Stimulated activated CD4-positive, alpha-beta T cell treated with anti-CD3 and anti-CD28 coated beads, Interleukin-15, amount 100 ng/mL, for 48 hours (primary cell): ENCODE results near the gene TOR1A.

Source experiments
- DNase-seq, 2 donors: peaks; one replicate each; pipeline ENCODE4 v3.0.0-alpha.2; 2020; ENCODE audit warnings: low read depth in 2 of 2

The TOR1A gene

DNA sequence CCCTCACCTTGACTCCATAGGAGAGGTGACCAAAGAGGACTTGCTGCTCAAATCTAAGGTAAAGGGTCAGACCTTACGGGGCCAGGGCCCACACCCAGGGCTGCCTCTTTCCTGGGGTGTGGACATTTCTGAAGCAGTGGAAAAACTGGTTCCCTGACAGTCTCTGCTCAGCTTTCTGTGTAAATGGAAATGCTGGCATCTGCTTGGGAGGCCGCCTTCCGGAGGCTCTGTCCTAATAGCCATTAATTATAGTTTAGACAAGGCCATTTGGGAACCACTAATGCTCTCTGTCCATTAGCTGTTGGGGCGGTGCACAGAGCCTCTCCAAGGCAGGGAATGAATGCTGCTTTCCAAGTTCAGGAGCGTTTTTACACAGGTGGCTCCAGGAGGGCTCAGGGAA lies 28.6 kb upstream of the TOR1A start:
- DNase-seq, result no peak

- DNase-seq, result no peak
Measured at GRCh38 chr9:129851821-129852220, 27.9 kb upstream of the TOR1A start.

- no peak for DNase-seq
Measured at GRCh38 chr9:129850821-129851550, 27.1 kb upstream of the TOR1A start.

GRCh38 chr9:129849901-129850300 lies 26.0 kb upstream of the TOR1A start:
- no peak for DNase-seq

GRCh38 chr9:129848712-129849441 lies 24.9 kb upstream of the TOR1A start:
- no peak for DNase-seq

GRCh38 chr9:129845373-129845772 lies 21.4 kb upstream of the TOR1A start:
- no peak for DNase-seq

GRCh38 chr9:129841071-129841470 lies 17.1 kb upstream of the TOR1A start:
- DNase-seq, result no peak

- no peak for DNase-seq
Measured at GRCh38 chr9:129840034-129840433, 16.1 kb upstream of the TOR1A start.

GRCh38 chr9:129839324-129840023 lies 15.5 kb upstream of the TOR1A start:
- no peak for DNase-seq

GRCh38 chr9:129838707-129839259 lies 14.8 kb upstream of the TOR1A start:
- peak; percentile 38 to 42 for DNase-seq

GRCh38 chr9:129836311-129837007 lies 12.5 kb upstream of the TOR1A start:
- no peak for DNase-seq

DNA sequence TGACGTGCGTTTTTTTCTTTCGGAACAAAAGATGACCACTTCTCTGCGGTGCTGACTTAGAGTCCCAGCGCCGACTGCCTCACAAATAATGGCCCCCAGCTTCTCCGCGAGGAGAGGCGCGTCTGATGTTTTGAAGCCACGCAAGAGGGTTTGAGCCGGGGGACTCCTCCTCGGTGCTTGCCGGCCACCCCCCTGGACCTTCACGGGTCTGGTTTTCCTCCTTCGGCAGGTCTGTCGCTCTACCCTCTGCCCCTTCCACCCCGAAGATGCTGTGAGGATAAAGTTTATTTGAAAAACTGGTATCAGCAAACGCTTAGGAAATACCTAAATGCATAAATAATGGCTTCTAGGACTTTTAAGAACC lies 11.9 kb upstream of the TOR1A start:
- no peak for DNase-seq

GRCh38 chr9:129835128-129835859 lies 11.4 kb upstream of the TOR1A start, which contains the start of the genes C9orf78 and USP20:
Gene C9orf78, minus strand, starts transcription at chr9:129835275. Its CDS starts 54 bp downstream, at chr9:129835221.
Gene USP20, plus strand, starts transcription at chr9:129835458. Its CDS starts 17,098 bp downstream, at chr9:129852556.
- peak; percentile 93 to 98 for DNase-seq

DNA sequence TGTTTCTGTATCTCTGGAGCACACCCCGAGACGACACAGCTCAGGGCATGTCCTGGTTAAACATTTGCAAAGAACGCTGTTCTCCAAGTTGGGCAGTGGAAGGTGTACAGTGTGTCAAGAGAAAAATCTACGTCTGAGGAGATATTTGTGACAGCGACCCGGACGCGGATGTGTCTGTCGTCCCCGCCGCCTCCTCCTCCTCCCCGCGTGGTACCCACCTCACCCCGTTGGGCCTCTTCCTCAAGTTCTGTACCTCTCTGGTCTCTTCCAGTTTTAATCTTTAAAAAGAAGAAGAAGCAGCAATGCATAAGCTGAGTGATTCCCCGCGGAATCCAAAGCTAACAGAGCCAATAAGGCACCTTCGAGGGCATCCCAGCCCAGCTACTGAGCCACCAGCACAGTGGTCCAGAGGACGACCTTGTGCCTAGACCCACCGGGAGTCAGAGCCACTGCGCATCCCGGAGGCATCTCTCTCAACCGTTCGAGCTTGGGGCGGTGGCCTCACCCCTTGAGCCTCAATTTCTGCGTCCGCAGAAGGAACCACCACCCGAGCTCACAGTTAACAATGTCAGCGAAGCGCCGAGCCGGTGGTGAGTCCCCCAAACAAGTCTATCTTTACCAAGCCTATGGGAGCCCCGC lies 10.7 kb upstream of the TOR1A start:
- DNase-seq, result peak in 1 of 2 donors; percentile 22

DNA sequence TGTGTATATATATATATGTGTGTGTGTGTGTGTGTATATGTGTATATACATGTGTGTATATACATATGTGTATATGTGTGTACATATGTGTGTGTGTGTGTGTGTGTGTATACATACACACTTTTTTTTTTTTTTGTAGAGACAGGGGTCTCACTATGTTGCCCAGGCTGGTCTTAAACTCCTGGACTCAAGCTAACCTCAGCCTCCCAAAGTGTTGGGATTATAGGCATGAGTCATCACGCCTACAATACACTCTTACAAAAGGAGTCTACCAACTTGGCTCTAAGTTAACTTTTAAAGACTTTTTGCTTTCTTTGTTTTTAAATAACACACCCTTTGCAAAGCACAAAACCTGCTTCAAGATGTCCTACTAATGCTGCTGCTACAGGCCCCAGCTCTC lies 9.0 kb upstream of the TOR1A start:
- DNase-seq, result no peak

DNA sequence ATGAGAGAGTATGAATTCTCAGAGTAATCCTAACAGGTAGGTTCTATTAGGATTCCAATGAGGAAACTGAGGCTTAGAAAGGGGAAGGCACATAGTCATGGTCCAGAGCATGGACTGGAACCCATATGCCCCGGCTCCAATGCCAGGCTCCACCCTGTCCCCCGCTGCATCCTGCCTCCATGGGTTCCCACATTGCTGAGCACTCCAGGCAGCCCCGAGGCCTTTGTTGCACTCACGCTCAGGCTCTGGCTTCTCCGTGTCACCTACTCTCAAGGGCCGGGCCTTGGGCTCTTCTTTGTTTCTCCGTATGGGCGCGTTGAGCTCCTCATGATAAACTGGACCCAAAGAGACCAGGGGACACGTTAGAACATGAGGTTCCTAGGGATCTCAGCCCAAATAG lies 5.0 kb upstream of the TOR1A start:
- no peak for DNase-seq

DNA sequence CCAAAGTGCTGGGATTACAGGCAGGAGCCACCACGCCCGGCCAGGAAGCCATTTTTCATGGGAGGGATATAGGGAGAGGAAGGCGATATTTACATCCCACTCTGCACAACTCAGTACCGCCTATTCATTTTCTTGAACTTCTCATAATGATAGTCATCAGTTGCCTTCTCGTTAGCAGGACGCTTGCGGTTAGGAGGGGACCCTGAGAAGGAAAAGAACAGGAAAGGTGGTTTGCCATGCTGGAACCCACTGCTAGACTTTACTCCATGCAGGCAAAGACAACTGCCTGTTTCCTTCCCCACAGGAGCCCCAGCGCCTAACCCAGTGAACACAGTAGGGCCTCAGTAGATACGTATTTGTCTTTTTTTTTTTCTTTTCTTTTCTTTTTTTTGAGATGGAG lies 4.1 kb upstream of the TOR1A start:
- no peak for DNase-seq

DNA sequence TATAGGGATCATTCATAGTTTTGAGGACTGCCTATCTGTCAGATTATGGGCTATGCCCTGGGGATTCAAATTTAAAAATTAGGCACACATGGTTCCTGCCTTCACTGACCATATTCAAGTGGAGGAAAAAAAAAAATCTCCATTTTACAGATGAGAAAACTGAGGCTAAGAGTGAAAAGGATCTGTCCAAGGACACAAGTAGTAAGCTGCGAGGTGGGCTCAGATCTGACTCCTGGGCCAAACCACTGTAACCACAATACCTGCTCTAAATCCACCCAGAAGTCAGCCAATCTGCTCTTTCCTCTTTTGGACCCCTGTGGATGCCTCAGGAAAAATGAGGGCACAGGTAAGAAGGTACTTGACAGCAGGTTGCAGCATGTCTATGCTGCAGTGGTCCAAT lies 2.8 kb upstream of the TOR1A start:
- DNase-seq, result no peak

GRCh38 chr9:129826344-129826743 lies 2.4 kb upstream of the TOR1A start:
- no peak for DNase-seq

DNA sequence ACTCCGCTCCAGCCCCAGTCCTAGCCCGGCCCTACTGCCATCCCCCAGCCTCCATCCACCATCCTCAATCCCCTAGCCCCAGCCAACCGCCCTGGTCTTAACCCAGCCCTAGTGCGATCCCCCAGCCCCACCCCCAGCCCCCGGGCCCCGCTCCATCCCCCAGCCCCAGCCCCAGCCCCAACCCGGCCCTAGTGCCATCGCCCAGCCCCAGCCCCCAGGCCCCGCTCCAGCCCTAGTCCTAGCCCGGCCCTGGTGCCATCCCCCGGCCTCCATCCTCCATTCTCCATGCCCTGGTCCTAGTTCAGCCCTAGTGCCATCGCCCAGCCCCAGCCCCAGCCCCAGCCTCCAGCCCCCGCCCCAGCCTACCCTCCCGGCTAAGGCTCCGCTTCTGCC lies 398 bp downstream of the TOR1A start:
- no peak for DNase-seq
